Effector memory CD4-positive, alpha-beta T cell (primary cell): Measurements from ENCODE around the gene LTB4R.

Source experiments
- DNase-seq, 3 donors: peaks; one replicate each; pipeline ENCODE4 v3.0.0-alpha.2; 2020
- H3K27ac ChIP-seq: 2 replicates; pipeline ENCODE4 v1.7.0; 2013; ENCODE audit warnings: mild to moderate bottlenecking, low read length, moderate library complexity; ENCODE audit not compliant: insufficient read depth, poor library complexity, severe bottlenecking
- H3K27me3 ChIP-seq: replicated peaks from 2 replicates; pipeline ENCODE4 v1.7.0; 2013; ENCODE audit warnings: mild to moderate bottlenecking, low read length; ENCODE audit not compliant: insufficient read depth, control insufficient read depth, poor library complexity, severe bottlenecking
- H3K36me3 ChIP-seq: 2 replicates; pipeline ENCODE4 v1.7.0; 2013; ENCODE audit warnings: mild to moderate bottlenecking, low read length, moderate library complexity; ENCODE audit not compliant: control insufficient read depth, insufficient read depth
- H3K4me1 ChIP-seq: 2 replicates; pipeline ENCODE4 v1.7.0; 2013; ENCODE audit warnings: low read length, mild to moderate bottlenecking; ENCODE audit not compliant: control insufficient read depth, insufficient read depth, poor library complexity, severe bottlenecking
- H3K4me3 ChIP-seq: 2 replicates; pipeline ENCODE4 v1.7.0; 2013; ENCODE audit warnings: low read length, low read depth, mild to moderate bottlenecking; ENCODE audit not compliant: insufficient read depth, poor library complexity, severe bottlenecking
- H3K9me3 ChIP-seq: 2 replicates; pipeline ENCODE4 v1.7.0; 2013; ENCODE audit warnings: mild to moderate bottlenecking, low read length, moderate library complexity; ENCODE audit not compliant: control insufficient read depth

The LTB4R gene

DNA sequence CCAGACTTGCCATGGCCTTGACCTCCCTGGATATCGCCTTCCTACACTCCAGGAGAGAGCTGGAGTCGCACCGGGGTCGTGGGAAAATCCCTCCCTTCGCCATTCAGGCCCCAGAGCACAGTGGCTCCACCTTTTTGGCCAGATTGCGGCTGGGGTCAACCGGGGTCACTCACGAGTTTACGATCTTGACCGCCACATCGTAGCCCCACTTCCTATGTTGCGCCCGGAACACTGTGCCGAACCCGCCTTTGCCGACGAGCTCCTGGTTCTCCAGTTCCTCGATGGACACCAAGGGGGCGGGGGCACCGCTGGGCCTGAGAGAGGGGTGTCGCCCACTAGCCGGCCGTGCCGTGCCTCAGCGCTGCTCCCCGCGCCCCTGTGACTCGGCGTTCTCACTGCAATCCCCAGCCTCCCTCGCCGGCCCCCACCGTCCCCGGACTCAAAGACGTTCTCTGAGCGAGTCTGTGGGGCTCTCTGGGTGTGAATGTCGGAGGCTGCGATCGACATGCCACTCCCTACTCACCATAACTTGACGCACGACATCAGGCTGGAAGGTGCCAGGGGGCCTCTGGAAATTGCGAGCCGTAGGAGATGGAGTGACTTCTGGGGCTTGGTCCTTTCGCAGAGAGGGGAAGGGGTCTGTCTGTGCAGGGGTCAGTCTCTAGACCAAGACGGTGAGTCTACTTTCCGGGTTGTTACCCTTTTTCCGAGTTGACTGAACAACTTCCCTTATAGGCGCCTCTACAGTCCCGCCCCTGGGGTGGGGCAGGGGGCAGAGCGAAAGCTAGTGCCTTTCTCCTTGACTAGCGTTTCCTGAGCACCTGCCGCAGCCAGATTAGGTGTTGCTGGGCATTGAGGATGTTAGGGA, 28.2 kb downstream of the LTB4R start, which contains the start of gene RIPK3:
Gene RIPK3 (minus strand): TSS at position 708 of the 868 bp plus-strand sequence. CDS start 165 bp downstream, at position 543.
- Histone ChIP-seq H3K36me3 (peaks cover 11% of the 10 kb centered on the region), H3K4me3 (peak within 1 kb of the TSS; percentile 76), H3K4me1 (peaks cover 18% of the 10 kb centered on the region), H3K9me3 (no peaks in the 10 kb centered on the region), H3K27ac (peak within 1 kb of the TSS; percentile 66), H3K27me3 (peaks cover 7% of the 10 kb centered on the region)
- peak; percentile 26 to 50 (median 45) for DNase-seq

DNA sequence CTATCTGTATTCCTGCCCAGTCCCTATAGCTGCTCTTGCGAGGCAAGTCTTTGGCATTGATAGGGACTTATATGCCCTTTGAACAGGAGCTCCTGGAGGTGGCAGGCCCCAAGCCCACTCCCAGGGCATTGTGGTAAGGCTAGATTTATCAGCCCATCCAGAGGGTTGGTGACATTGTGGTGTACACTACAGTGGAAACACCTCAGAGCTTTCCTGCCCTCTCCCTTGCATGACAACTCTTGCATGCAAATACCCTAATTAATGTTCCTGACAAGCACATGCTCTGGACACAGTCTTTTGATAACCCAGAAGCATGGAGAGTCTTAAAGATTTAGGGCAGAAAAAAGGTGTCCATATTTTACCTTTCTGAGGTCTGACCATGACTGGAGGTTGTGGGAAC, 29.3 kb downstream of the LTB4R start:
- Histone ChIP-seq H3K27me3 (no peaks in the 10 kb centered on the region), H3K4me3 (no peak overlapping the region), H3K27ac (no peak overlapping the region), H3K4me1 (peaks cover 12% of the 10 kb centered on the region), H3K36me3 (peaks cover 11% of the 10 kb centered on the region), H3K9me3 (no peaks in the 10 kb centered on the region)
- no peak for DNase-seq

DNA sequence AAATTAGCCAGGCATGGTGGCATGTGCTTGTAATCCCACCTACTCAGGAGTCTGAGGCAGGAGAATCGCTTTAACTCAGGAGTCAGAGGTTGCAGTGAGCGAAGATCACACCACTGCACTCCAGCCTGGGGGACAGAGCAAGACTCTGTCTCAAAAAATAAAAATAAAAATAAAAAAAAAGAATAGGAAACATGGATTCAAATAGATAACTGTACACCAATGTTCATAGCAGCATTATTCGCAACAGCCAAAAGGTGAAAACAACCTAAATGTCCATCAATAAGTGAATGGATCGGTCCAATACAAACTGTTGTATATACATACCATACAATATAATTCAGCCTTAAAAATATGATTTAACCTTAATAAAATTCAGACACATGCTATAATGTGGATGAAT, 31.6 kb downstream of the LTB4R start:
- no peak for DNase-seq
- Histone ChIP-seq H3K4me3 (no peak overlapping the region), H3K27ac (no peak overlapping the region), H3K9me3 (no peaks in the 10 kb centered on the region), H3K27me3 (no peaks in the 10 kb centered on the region), H3K4me1 (peaks cover 12% of the 10 kb centered on the region), H3K36me3 (peaks cover 3% of the 10 kb centered on the region)

DNA sequence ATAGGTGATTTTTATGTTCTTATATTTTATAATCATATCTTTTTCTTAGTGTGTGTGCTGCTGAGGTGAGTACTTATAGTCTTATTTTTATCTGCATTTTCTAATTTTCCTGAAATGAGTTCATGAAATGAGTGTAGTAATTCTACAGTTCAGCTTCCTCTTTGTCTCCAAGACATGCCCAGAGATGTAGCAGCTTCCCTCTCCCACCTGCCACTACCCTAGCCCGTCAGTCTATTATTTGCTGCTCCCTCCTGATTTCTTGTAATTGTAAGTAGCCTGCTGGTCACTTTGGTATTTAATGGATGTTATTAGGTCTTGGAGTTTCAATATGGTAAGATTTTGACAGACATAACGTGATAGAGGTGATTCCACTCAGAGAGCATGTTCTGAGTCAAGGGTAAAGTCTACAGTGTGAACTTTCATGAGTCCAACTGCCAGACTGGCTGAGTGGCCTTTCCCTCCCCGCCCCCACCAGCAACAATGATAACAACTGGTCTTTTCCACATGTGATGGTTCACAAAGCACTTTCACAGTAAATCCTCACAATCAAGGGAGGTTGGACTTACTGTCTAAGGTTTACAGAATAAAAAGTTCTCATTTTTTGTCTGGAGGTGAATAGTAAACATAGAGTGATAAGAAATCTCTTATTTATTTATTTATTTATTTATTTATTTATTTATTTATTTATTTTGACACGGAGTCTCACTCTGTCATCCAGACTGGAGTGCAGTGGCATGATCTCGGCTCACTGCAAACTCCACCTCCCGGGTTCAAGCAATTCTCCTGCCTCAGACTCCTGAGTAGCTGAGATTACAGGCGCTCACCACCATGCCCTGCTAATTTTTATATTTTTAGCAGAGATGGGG, 32.7 kb downstream of the LTB4R start:
- Histone ChIP-seq H3K9me3 (no peaks in the 10 kb centered on the region), H3K27ac (no peak overlapping the region)

DNA sequence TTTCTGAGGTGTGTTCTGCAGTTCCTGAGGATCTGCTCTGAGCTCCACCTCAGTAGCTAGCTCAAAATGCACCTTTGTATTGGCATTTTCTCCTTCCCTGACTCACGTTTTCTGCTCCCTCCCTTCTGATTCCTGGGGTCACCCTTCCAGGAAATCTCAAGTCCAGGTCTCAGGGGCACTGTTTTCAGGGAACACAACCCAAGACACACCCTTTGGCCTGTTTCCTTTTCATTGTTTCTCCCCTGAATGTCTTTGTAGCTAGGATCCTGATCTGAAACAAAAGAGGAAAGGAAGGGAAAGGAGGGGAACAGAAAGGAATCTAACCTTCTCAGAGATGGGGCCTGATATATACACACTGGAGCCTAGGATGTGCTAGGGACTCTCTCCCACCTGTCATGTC, 35.8 kb downstream of the LTB4R start:
- Histone ChIP-seq H3K4me1 (no peaks in the 10 kb centered on the region), H3K27me3 (peaks cover 4% of the 10 kb centered on the region), H3K4me3 (no peak overlapping the region), H3K9me3 (no peaks in the 10 kb centered on the region), H3K36me3 (no peaks in the 10 kb centered on the region), H3K27ac (no peak overlapping the region)
- DNase-seq = no peak

More for the DNA sequence above, 32.7 kb downstream of the LTB4R start:
- Histone ChIP-seq H3K27me3 (no peaks in the 10 kb centered on the region), H3K36me3 (no peaks in the 10 kb centered on the region), H3K4me1 (peaks cover 7% of the 10 kb centered on the region), H3K4me3 (no peak overlapping the region)
- DNase-seq = no peak

DNA sequence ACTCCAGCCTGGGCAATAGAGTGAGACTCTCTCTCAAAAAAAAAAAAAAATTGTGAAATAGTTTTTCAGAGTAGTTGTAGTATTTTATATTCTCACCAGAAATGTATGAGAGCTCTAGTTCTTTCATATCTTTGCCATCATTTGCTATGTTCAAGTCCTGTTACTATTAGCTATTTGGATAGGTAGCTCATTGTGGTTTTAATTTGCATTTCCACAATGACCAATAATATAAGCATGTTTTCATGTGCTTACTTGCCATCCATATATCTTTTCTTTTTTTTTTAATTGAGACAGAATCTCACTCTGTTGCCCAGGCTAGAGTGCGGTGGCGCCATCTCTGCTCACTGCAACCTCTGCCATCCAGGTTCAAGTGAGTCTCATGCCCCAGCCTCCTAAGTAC, 36.9 kb downstream of the LTB4R start:
- Histone ChIP-seq H3K4me3 (no peak overlapping the region), H3K4me1 (no peaks in the 10 kb centered on the region), H3K9me3 (no peaks in the 10 kb centered on the region), H3K27me3 (peaks cover 4% of the 10 kb centered on the region), H3K36me3 (no peaks in the 10 kb centered on the region), H3K27ac (no peak overlapping the region)
- no peak for DNase-seq

DNA sequence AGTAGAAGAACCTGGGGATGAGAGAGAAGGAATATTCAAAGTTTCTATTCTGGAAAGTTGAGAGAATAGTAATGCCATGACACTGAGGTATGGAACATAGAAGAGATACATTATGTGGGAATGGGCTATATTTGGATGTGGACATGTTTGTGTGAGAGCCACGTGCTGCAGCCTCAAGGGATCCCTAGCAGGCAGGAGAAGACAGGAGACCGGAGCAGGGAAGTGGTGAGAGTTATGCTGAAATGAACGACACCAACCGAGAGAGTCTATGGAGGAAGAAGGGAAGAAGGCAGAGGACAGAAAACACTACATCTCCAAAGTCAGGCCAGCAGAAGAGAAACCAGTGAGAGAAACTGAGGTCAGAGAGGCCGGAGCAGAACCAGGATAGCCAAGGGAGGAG, 38.4 kb downstream of the LTB4R start:
- H3K4me1 ChIP-seq = no peaks in the 10 kb centered on the region
- peaks cover 4% of the 10 kb centered on the region for H3K27me3 ChIP-seq
- no peak overlapping the region for H3K27ac ChIP-seq
- DNase-seq = no peak
- no peaks in the 10 kb centered on the region for H3K36me3 ChIP-seq
- no peak overlapping the region for H3K4me3 ChIP-seq
- H3K9me3 ChIP-seq = no peaks in the 10 kb centered on the region

DNA sequence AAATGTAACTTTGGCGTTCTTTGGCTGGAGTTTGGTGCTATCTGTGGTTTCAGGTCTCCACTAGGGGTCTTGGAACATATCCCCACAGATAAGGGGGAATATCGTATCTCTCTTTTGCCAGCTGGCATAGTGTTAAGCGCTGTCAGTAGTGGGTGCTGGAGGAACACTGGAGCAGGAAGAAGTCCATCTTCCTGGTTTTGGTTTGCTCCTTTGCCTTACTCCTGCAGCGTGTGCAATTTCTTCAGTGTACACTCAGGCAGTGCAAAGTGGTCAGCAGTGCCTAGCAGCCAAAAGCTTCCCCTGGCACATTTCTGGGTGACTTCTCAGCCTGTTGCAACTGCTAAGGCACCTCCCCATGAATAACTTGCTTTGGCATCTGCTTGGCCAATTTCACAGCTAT, 40.2 kb downstream of the LTB4R start:
- no peak overlapping the region for H3K27ac ChIP-seq
- no peaks in the 10 kb centered on the region for H3K9me3 ChIP-seq
- H3K4me3 ChIP-seq = no peak overlapping the region
- no peak for DNase-seq
- no peaks in the 10 kb centered on the region for H3K36me3 ChIP-seq
- H3K27me3 ChIP-seq = peaks cover 4% of the 10 kb centered on the region
- no peaks in the 10 kb centered on the region for H3K4me1 ChIP-seq

DNA sequence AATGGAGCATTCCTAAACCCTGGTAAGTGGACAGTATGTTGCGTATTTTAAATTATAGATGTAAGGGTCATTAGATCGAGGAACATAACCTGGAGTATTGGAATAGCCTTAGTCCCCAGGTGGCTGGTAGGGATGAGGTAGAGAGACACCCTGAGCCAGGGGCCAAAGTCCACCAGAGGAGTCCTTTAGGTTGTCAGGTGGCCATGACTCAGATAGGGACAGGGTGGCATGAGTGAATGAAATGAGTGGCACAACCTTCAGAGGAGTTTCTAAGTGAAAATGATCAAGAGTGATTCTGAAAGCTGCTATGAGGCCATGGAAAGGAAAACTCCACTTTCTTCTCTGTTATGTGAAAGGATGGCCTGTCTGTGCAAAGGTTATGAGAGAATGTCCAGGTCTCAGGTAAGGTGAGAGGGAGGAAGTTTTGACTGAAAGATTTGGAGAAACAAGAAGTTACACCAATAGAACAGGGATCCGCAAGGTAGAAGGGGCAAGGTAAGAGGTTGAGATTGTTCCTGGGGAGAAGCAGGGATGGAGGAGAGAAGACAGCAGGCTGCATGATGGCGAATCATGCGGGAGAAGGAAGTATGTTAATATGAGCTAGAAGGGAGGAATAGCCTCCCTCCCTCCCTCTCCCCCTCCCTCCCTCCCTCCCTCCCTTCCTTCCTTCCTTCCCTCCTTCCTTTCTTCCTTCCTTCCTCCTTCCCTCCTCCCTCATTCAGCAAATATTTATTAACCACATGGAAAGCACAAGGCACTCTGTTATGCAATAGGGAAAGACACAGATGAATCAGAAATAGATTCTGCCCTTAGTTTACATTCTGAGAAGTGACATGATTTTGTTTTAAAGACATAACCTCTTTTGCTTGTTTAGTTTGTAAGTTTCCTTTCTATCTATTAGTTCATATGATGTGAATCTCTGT, 42.5 kb downstream of the LTB4R start:
- peaks cover 4% of the 10 kb centered on the region for H3K27me3 ChIP-seq
- no peak for DNase-seq

More for the DNA sequence above, 42.5 kb downstream of the LTB4R start:
- H3K4me1 ChIP-seq = no peaks in the 10 kb centered on the region
- H3K4me3 ChIP-seq = no peak overlapping the region
- no peaks in the 10 kb centered on the region for H3K36me3 ChIP-seq
- no peaks in the 10 kb centered on the region for H3K9me3 ChIP-seq
- no peak overlapping the region for H3K27ac ChIP-seq
